ENCODE data around the gene PRL.

Gene PRL

GRCh38 chr6:22296936-22297335, at the start of gene PRL:
TSS of gene PRL (minus strand) at chr6:22297036. CDS start at chr6:22296982, 54 bp downstream.
- no peak for DNase-seq

- DNase-seq: no peak
Measured at GRCh38 chr6:22343864-22344263, 47.0 kb upstream of the PRL start.

- DNase-seq: no peak
Measured at GRCh38 chr6:22334778-22335177, 37.9 kb upstream of the PRL start.

GRCh38 chr6:22333802-22334201, 37.0 kb upstream of the PRL start:
- DNase-seq: no peak

DNA sequence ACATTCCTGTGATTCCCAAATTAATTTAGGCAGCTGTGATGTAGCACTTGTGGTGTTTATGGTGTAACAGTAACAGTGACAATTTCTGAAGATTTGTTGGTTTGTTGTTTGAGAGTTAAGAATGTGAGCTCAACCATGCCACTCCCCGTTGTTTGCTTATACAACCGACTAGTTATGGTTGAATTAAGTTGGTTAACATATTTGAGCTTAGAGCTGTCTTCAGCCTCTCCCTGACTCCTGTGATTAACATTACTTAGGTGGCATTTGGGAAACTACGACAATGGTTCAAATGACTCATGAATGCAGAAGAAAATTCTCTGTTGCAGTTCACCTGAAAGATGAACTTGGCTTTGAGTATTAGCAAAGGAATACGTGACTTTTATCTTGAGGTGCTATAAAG, 35.9 kb upstream of the PRL start:
- DNase-seq: no peak

GRCh38 chr6:22332216-22332615, 35.4 kb upstream of the PRL start:
- no peak for DNase-seq

- no peak for DNase-seq
Measured at GRCh38 chr6:22330941-22331340, 34.1 kb upstream of the PRL start.

DNA sequence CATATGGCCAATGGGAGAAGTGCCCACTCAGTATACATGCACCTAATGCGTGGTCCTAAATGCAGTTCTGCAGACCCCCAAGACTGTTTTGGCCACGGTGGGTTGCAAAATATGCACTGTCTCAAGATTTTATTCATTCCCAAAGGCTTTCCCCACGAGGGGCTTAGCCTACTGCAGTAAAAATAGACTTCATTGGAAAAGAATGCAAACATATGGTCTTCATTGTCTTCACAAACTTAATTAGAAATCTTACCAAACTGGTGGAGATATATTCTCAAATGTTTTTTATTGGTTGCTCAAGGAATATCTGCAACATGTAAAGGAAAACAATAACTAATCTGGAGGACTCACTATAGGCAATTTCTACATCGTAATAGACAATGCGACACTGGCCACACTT, 31.6 kb upstream of the PRL start:
- no peak for DNase-seq

GRCh38 chr6:22327881-22328280, 31.0 kb upstream of the PRL start:
- no peak for DNase-seq

GRCh38 chr6:22326500-22326899, 29.7 kb upstream of the PRL start:
- DNase-seq: no peak

DNA sequence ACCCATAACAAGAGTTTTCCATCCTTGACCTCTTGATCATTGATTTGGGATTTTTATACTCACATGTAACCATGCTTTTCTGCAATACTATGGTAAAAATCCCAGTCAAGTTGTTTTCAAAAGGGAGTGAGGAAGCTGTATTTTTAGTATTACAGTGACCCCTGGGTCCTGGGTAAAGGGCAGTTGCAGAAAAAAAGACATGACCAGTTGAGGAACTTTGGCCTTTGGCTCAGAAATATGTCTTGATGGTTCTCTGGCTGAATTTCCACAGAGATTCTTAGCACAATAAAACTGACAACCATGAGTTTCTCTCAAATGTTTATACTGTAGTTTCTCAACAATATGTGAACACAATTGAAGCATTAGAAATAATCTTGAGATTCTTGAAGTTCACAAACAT, 28.6 kb upstream of the PRL start:
- no peak for DNase-seq

- DNase-seq: no peak
Measured at GRCh38 chr6:22323848-22324247, 27.0 kb upstream of the PRL start.

DNA sequence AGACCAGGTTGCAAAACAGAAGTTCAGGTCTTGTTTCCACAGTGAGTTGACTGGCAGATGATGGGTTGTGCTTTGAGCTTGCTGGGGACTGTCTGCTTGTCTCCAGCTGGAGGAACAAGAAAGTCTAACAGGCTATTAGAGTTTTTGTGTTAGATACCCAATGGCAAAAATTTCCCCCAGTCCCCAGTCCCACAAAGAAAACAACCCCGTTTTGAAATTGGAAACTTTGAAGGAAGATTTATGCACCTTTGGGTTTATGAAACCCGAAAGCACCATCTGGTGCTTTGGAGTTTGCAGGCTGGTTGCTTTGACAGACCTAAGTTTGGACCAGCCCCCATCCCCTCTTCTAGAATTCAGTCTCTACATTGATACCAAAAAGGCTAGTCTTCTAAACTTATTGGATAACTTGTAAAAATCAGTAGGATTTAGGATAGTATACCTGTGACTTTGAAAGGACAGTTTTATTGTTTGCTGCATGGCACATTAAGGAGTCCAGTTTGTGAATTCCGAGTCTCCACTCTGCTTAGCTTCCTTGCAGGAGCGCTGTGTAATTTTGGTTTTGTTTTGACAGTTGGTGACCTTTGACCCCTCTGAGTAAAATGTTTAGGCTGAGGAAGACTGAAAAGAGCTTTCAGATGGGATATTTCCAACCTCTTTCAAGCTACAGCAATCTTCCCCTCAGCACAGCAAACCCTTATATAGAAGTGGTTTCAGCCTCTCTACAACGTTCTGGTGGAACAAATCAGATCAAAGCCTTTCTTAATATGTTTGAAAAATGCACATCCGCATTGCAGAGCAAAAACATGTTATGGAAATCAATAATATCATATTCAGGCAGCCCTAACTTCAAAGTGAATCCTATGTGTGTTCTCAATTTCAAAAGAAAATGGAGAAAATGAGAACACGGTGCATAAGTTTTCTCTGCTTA, 25.5 kb upstream of the PRL start:
- DNase-seq: no peak

DNA sequence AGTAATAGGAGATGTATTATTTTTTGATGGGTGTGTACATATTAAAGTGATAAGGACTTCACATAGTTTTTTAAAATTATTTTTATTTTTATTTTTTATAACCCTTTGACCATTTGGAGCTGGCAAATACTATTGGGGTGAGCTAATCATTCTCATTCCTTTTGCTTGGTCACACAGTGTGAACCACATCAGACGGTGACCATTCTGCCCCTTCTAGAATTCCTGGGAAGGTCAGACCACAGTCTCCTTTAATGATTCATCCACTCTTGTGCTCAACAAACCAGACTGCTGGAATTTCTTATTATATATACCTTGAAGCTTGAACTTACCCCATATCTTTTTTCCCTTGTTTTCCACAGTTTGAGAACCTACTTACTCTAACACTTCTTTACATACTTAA, 23.9 kb upstream of the PRL start:
- DNase-seq: no peak

- no peak for DNase-seq
Measured at GRCh38 chr6:22318404-22318803, 21.6 kb upstream of the PRL start.

DNA sequence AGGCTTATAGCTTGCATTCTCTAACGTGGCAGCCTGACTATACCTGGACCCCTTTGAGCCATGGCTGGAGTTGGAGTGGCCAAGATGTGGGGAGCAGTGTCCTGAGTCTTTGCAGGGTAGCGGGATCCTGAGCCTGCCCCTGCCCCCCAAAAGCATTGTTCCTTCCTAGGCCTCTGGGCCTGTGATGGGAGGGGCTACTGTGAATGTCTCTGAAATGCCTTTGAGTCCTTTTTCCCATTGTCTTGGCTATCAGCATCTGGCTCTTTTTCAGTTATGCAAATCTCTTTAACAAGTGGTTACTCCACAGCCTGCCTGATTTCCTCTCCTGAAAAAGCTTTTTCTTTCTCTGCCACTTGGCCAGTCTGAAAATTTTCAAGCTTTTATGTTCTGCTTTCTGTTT, 17.0 kb upstream of the PRL start:
- no peak for DNase-seq

- no peak for DNase-seq
Measured at GRCh38 chr6:22308939-22309338, 12.1 kb upstream of the PRL start.

DNA sequence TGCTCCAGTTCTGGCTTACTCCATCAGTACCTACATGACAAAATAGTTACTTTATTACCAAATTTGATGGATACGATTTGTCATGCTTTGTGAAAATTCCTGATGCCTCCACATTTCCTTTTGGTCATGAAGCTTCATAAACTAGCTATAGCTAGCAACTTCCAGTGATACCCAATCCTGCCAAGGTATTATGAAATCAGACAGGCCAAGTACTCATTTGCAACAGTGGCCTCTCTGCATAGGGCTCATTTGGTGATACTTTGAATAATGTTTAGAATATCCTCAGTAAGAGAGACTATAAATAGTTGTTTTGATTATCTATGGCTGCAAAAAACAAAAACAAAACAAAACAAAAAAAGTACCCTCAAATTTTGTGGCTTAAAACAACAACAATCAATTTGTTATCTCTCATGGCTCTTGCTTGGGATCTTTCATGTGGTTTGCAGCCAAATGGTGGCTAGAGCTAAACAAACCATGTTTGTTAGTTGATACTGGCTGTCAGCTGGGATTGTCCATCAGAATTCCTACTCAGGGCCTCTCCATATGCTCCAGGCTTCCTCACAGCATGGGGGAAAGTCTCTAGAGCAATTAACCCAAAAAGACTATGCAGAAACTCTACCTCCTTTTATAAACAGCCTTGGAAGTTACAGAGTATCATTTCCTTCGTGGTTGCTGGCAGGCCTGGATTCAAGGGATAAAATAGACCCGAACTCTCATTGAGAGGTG, 10.1 kb upstream of the PRL start:
- no peak for DNase-seq

DNA sequence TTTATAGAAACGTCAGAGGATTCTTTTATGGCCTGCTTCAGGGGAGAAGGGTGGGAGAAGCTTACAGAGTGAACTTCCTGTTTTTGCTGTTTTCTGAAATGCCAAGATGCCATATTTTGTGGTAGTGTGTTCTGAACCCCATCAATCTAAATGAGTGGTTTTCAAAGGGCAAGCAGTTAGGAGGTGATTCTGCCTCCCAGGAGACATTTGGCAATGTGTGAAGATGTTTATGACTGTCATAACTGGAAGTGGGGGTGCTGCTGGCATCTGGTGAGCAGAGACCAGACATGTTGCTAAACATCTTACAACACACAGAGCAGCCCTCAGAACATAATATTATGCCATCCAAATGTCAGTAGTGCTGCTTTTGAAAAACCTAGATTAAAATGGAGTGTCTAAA, 6.0 kb upstream of the PRL start:
- no peak for DNase-seq

- no peak for DNase-seq
Measured at GRCh38 chr6:22300273-22300998, 3.6 kb upstream of the PRL start.

- no peak for DNase-seq
Measured at GRCh38 chr6:22298475-22298890, 1.6 kb upstream of the PRL start.

DNA sequence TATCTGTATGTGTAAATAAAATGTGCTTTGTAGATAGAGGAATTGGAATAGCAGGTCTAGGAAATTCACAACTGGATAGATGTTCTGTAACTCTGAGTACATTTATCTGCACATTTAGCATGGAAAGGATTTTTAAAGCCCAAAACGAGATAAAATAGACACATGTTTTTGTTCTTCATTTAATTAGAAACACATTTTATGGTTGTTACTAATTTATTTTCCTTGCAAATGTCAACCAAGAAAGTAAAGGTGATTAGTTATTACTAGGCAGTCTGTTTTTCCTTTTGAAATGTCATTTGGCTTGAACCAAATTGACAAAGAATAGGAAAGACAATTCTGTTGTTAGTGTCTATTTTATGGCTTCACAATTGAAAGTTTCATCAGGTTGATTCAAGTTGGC, 769 bp downstream of the PRL start:
- no peak for DNase-seq

DNA sequence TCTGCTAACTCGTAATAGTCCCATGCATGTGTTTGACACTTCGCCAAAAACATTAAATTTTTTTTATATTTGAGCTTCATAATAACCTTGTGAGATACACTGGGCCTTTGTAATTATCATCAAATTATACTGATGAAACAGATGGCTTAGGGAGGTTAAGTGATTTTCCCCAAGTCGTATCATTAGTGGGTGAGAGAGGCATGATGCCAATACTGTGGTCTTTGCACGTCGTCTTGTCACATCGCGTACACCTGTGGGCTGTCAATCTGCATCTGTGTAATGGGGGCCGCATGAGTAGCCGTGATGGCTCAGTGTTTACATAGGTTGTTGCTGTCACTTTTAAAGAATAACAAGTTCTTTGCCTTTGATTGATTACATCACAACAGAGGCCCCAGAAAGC, 1.7 kb downstream of the PRL start:
- DNase-seq: no peak

DNA sequence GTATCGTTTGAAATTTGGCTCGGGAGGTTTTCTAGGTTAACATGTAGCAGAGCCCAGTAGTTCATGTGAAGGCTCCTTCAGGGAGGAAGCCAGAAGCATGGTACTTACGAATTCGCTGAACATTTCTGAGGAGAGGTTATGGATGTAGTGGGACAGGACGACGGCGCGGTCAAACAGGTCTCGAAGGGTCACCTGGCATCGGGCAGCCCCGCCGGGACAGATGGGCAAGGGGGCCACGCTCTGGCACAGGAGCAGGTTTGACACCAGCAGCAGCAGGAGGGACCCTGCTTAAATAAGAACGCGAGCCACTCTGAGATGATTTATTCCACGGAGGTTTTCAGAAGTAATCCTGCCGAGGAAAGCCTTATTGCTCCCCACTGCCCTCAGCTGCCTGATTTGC, 2.5 kb downstream of the PRL start:
- DNase-seq: no peak

Measured in activated T-cell treated with anti-CD3 and anti-CD28 coated beads, Interleukin-2, amount 50 U/mL, for 1 hour (primary cell).